ENCODE measurements around the gene KIF22.
"Not testable (repeated sequence)": the region's sequence is repeated elsewhere in the genome, so short reads cannot be mapped to it uniquely, and the experiment has no call there.

Gene KIF22

GRCh38 chr16:29765167-29766032, 25.2 kb upstream of the KIF22 start:
- in situ Hi-C loops (cut with MboI; ENCODE audit: low sequenced_read_pairs): no loop called here

- in situ Hi-C loops (cut with MboI; ENCODE audit: low sequenced_read_pairs): no loop called here
Measured at GRCh38 chr16:29766571-29766970, 24.0 kb upstream of the KIF22 start.

GRCh38 chr16:29767062-29767461, 23.5 kb upstream of the KIF22 start:
- in situ Hi-C loops (cut with MboI; ENCODE audit: low sequenced_read_pairs): no loop called here

GRCh38 chr16:29769507-29769906, 21.0 kb upstream of the KIF22 start:
- in situ Hi-C loops (cut with MboI; ENCODE audit: low sequenced_read_pairs): no loop called here

- in situ Hi-C loops (cut with MboI; ENCODE audit: low sequenced_read_pairs): no loop called here
Measured at GRCh38 chr16:29770250-29770929, 20.2 kb upstream of the KIF22 start.

- in situ Hi-C loops (cut with MboI; ENCODE audit: low sequenced_read_pairs): not testable (repeated sequence)
Measured at GRCh38 chr16:29772330-29772729, 18.2 kb upstream of the KIF22 start.

GRCh38 chr16:29774730-29775129, 15.8 kb upstream of the KIF22 start:
- in situ Hi-C loops (cut with MboI; ENCODE audit: low sequenced_read_pairs): no loop called here

GRCh38 chr16:29775742-29776408, 14.7 kb upstream of the KIF22 start:
- in situ Hi-C loops (cut with MboI; ENCODE audit: low sequenced_read_pairs): no loop called here

GRCh38 chr16:29777576-29778350, 12.8 kb upstream of the KIF22 start, which contains the start of gene ZG16:
Gene ZG16 (plus strand): TSS chr16:29778256. CDS start chr16:29779267, 1,011 bp downstream.
- in situ Hi-C loops (cut with MboI; ENCODE audit: low sequenced_read_pairs): no loop called here

- in situ Hi-C loops (cut with MboI; ENCODE audit: low sequenced_read_pairs): no loop called here
Measured at GRCh38 chr16:29779474-29779873, 11.1 kb upstream of the KIF22 start.

GRCh38 chr16:29783094-29783953, 7.2 kb upstream of the KIF22 start:
- in situ Hi-C loops (cut with MboI; ENCODE audit: low sequenced_read_pairs): not testable (repeated sequence)

GRCh38 chr16:29784157-29784556, 6.4 kb upstream of the KIF22 start:
- in situ Hi-C loops (cut with MboI; ENCODE audit: low sequenced_read_pairs): no loop called here

GRCh38 chr16:29784901-29785500, 5.5 kb upstream of the KIF22 start:
- in situ Hi-C loops (cut with MboI; ENCODE audit: low sequenced_read_pairs): no loop called here

- in situ Hi-C loops (cut with MboI; ENCODE audit: low sequenced_read_pairs): not testable (repeated sequence)
Measured at GRCh38 chr16:29787155-29787554, 3.4 kb upstream of the KIF22 start.

- in situ Hi-C loops (cut with MboI; ENCODE audit: low sequenced_read_pairs): loop anchor here (5.0 kb wide), 1 partner anchor 42 kb away; the partner anchor contains the start of gene C16orf54
Measured at GRCh38 chr16:29789775-29790182, 772 bp upstream of the KIF22 start.

GRCh38 chr16:29790949-29791844, 646 bp downstream of the KIF22 start:
- in situ Hi-C loops (cut with MboI; ENCODE audit: low sequenced_read_pairs): loop anchor here (5.0 kb wide), 1 partner anchor 44 kb away; the partner anchor contains the start of gene C16orf54

GRCh38 chr16:29791845-29792807, 1.6 kb downstream of the KIF22 start:
- in situ Hi-C loops (cut with MboI; ENCODE audit: low sequenced_read_pairs): loop anchor here (5.0 kb wide), 1 partner anchor 45 kb away; the partner anchor contains the start of gene C16orf54
